ENCODE results near the gene VWA1. TPM values are rescaled to one million over a fixed set of nuclear protein-coding genes. Genes with fewer than 3 reads are reported as not detected.

Gene VWA1
- total and polyA plus RNA-seq, 10 of the 15 experiments (the other 5 are each of a cell fraction or from before 2014, with no cell fraction given): 0.02 to 1.7 (median 0.32) TPM; not detected in 2

DNA sequence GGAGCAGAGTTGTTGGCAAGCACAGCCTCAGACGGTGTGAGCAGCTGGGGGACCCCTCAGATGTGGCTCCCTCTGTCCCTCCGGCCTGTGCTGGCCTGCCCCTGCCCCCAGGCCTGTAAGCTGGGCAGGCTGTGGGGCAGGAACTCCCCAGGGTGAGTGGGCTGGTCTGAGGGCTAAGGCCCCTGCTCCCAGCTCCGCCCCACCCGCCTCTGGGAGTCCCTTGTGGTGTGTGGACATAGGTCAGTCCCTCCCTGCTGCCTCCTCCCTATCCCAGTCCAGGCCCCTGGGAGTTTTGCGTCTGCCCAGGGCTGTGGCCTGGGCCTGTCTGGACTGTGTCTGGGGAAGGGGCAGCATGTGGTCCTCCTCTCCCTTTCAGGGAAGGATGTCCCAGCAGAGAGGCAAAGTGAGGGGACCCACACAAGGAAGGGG lies 3.6 kb upstream of the VWA1 start:
- H3K27me3 ChIP-seq (replicated peaks in 1 of 2; ENCODE audit: control insufficient read depth in 2 of 2, insufficient read depth in 2 of 2, low read length in 1 of 2): peaks cover 0 to 13% of the 10 kb centered on the region in 2 experiments; a peak in 3 of 4 replicates
- peaks cover 17% of the 10 kb centered on the region for H3K4me1 ChIP-seq (ENCODE audit: control insufficient read depth, insufficient read depth, low read length)
- H4K20me1 ChIP-seq (ENCODE audit: control insufficient read depth, insufficient read depth): no peaks in the 10 kb centered on the region
- ChIA-PET SMC1A (ENCODE audit: uncharacterized antibody, unreplicated experiment) (no interaction called here), CTCF (no interaction called here), RAD21 (ENCODE audit: unreplicated experiment) (no interaction called here), POLR2A (interaction anchor here (0.6 kb wide), 1 partner anchor 16 kb away, joined by 8 read pairs; no protein-coding TSS in a partner anchor)
- no peak overlapping the region for H3K27ac ChIP-seq (ENCODE audit: control insufficient read depth, insufficient read depth)
- no peak overlapping the region for H3K4me3 ChIP-seq
- ATAC-seq: peak; percentile 8; the same call in 2 of the 3 replicates
- no TSS peak for BruUV-seq (replicated peaks)
- intact Hi-C loops (cut with micrococcal nuclease; ENCODE audit: unreplicated experiment): no loop called here
- DNase-seq (ENCODE audit: low read depth, low spot score): no peak
- FAIRE-seq: no peak
- no peaks in the 10 kb centered on the region for H3K36me3 ChIP-seq (ENCODE audit: control insufficient read depth in 2 of 2, insufficient read depth in 2 of 2, low read length in 1 of 2)
- TF ChIP-seq, protein P1, sequence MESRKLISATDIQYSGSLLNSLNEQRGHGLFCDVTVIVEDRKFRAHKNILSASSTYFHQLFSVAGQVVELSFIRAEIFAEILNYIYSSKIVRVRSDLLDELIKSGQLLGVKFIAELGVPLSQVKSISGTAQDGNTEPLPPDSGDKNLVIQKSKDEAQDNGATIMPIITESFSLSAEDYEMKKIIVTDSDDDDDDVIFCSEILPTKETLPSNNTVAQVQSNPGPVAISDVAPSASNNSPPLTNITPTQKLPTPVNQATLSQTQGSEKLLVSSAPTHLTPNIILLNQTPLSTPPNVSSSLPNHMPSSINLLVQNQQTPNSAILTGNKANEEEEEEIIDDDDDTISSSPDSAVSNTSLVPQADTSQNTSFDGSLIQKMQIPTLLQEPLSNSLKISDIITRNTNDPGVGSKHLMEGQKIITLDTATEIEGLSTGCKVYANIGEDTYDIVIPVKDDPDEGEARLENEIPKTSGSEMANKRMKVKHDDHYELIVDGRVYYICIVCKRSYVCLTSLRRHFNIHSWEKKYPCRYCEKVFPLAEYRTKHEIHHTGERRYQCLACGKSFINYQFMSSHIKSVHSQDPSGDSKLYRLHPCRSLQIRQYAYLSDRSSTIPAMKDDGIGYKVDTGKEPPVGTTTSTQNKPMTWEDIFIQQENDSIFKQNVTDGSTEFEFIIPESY (IDR thresholded peaks at IDR 0.05): no peak
- no peaks in the 10 kb centered on the region for H3K79me2 ChIP-seq (ENCODE audit: control insufficient read depth, insufficient read depth, low read length)
- no peak overlapping the region for H3K9ac ChIP-seq (ENCODE audit: control insufficient read depth, insufficient read depth, low read length)
- WGBS (ENCODE audit: insufficient coverage, insufficient replicate concordance, low lambda C conversion rate, missing lambda C conversion rate): 23% methylated on average over 5 of the region's 5 CpGs
- H2AFZ ChIP-seq (ENCODE audit: control insufficient read depth, low read depth, low read length): no peak overlapping the region
- H3K4me2 ChIP-seq (ENCODE audit: control insufficient read depth, insufficient read depth): no peak overlapping the region
- in situ Hi-C loops (cut with MboI): no loop called here
- no peaks in the 10 kb centered on the region for H3K9me3 ChIP-seq (replicated peaks; ENCODE audit: control insufficient read depth, insufficient read depth, low read length)

DNA sequence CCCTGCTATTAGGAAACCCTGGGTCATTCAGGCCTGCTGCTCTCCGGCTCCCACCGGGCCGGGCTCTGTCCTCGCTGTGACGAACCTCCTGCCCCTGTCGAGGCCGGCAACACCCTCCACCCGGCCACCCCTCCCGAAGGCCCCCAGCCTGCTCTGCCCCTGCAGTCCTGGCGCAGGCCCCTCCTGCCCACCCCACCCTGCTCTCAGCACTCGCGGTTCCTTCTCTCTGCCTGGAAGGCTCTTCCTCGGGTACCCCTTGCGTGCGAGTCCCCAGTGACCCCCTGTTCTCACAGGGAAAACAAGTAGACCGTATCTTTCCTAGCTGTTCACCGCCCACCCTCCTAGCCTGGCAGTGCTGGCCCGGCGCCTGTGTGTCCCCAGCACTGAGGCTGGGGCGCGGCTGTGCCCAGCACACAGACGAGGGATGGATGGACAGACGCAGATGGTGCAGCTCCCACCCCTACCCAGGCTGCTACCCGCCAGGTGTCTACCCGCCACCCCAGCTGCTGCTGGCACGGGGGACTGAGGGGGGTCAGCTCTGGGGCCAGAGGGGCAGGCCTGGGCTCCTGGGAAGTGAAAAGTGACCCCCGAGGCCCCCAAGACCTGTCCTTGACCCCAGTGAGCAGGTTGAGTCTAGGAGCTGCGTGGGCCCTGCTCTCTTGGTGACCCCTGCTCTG lies 3.1 kb upstream of the VWA1 start:
- ChIA-PET RAD21 (ENCODE audit: unreplicated experiment) (no interaction called here), CTCF (interaction anchor here (0.7 kb wide), 1 partner anchor 25 kb away, joined by 3 read pairs; no protein-coding TSS in a partner anchor), POLR2A (interaction anchor here (0.6 to 1.0 kb wide), 2 partner anchors 14 to 15 kb away, joined by 3 to 8 read pairs; no protein-coding TSS in a partner anchor), SMC1A (ENCODE audit: uncharacterized antibody, unreplicated experiment) (no interaction called here)
- H3K27me3 ChIP-seq (replicated peaks in 1 of 2; ENCODE audit: control insufficient read depth in 2 of 2, insufficient read depth in 2 of 2, low read length in 1 of 2): peaks cover 0 to 13% of the 10 kb centered on the region in 2 experiments; a peak in 3 of 4 replicates
- in situ Hi-C loops (cut with MboI): no loop called here
- H3K4me3 ChIP-seq: no peak overlapping the region
- H3K27ac ChIP-seq (ENCODE audit: control insufficient read depth, insufficient read depth): no peak overlapping the region
- no peaks in the 10 kb centered on the region for H3K79me2 ChIP-seq (ENCODE audit: control insufficient read depth, insufficient read depth, low read length)
- DNase-seq (ENCODE audit: low read depth, low spot score) (no peak), ATAC-seq (no peak), FAIRE-seq (no peak)
- no peak overlapping the region for H2AFZ ChIP-seq (ENCODE audit: control insufficient read depth, low read depth, low read length)
- 53% methylated on average over 21 of the region's 28 CpGs for WGBS (ENCODE audit: insufficient coverage, insufficient replicate concordance, low lambda C conversion rate, missing lambda C conversion rate)
- no peak overlapping the region for H3K4me2 ChIP-seq (ENCODE audit: control insufficient read depth, insufficient read depth)
- intact Hi-C loops (cut with micrococcal nuclease; ENCODE audit: unreplicated experiment): no loop called here
- H3K4me1 ChIP-seq (ENCODE audit: control insufficient read depth, insufficient read depth, low read length): peaks cover 17% of the 10 kb centered on the region
- H4K20me1 ChIP-seq (ENCODE audit: control insufficient read depth, insufficient read depth): no peaks in the 10 kb centered on the region
- no peaks in the 10 kb centered on the region for H3K9me3 ChIP-seq (replicated peaks; ENCODE audit: control insufficient read depth, insufficient read depth, low read length)
- no peaks in the 10 kb centered on the region for H3K36me3 ChIP-seq (ENCODE audit: control insufficient read depth in 2 of 2, insufficient read depth in 2 of 2, low read length in 1 of 2)
- H3K9ac ChIP-seq (ENCODE audit: control insufficient read depth, insufficient read depth, low read length): no peak overlapping the region
- no TSS peak for BruUV-seq (replicated peaks)
- TF ChIP-seq, protein P2, sequence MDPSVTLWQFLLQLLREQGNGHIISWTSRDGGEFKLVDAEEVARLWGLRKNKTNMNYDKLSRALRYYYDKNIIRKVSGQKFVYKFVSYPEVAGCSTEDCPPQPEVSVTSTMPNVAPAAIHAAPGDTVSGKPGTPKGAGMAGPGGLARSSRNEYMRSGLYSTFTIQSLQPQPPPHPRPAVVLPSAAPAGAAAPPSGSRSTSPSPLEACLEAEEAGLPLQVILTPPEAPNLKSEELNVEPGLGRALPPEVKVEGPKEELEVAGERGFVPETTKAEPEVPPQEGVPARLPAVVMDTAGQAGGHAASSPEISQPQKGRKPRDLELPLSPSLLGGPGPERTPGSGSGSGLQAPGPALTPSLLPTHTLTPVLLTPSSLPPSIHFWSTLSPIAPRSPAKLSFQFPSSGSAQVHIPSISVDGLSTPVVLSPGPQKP (IDR thresholded peaks at IDR 0.05; ENCODE audit: low read depth, low read length): no peak
- TF ChIP-seq JUNB (IDR thresholded peaks at IDR 0.05) (no peak), EP300 (IDR thresholded peaks at IDR 0.05; ENCODE audit: borderline replicate concordance in 1 of 2, control insufficient read depth in 1 of 2, low read depth in 2 of 2, low read length in 2 of 2) (no peak), MXI1 (IDR thresholded peaks at IDR 0.05; ENCODE audit: low read depth, low read length) (no peak), ZNF24 (IDR thresholded peaks at IDR 0.05) (no peak), NRF1 (conservative IDR thresholded peaks at IDR 0.05; ENCODE audit: low read depth, low read length) (no peak), CHD1 (IDR thresholded peaks at IDR 0.05; ENCODE audit: low read depth, low read length) (no peak), IRF4 (IDR thresholded peaks at IDR 0.05; ENCODE audit: low read depth, low read length) (no peak)
- TF ChIP-seq, protein P3, sequence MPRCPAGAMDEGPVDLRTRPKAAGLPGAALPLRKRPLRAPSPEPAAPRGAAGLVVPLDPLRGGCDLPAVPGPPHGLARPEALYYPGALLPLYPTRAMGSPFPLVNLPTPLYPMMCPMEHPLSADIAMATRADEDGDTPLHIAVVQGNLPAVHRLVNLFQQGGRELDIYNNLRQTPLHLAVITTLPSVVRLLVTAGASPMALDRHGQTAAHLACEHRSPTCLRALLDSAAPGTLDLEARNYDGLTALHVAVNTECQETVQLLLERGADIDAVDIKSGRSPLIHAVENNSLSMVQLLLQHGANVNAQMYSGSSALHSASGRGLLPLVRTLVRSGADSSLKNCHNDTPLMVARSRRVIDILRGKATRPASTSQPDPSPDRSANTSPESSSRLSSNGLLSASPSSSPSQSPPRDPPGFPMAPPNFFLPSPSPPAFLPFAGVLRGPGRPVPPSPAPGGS (IDR thresholded peaks at IDR 0.05; ENCODE audit: borderline replicate concordance, insufficient read depth, low read depth, low read length, poor library complexity, severe bottlenecking): no peak
